HepG2 (cell line): ENCODE measurements around the gene RCAN2. TPM values are rescaled to one million over a fixed set of nuclear protein-coding genes. Genes with fewer than 3 reads are reported as not detected.

ENCODE experiments used
- ATAC-seq: fragments of 200-7000 bp; cut with Tn5 transposase; 3 replicates; pipeline ENCODE4 v1.9.1; 2020; ENCODE audit warnings: mild to moderate bottlenecking, moderate library complexity
- BruUV-seq: library from RNA; stranded (reverse); fragments of 400-500 nt; replicated peaks from 2 replicates; lab custom pipeline; 2021; lab: Mats Ljungman, UMichigan
- CTCF ChIA-PET: fragments of 300-600 bp; formaldehyde crosslinking; extraction: SDS; loops from one replicate; lab custom pipeline; 2021; ENCODE audit warnings: low total read pairs, inconsistent platforms, low intra/inter-chr PET ratio; lab: Yijun Ruan, JAX
- POLR2A ChIA-PET: fragments of 350-600 bp; sonication (Branson Sonifier 250); formaldehyde crosslinking; loops from one replicate; lab custom pipeline; 2020; ENCODE audit warnings: antibody characterized with exemption, inconsistent platforms; lab: Yijun Ruan, JAX
- DNase-seq: peaks from one replicate; pipeline ENCODE4 v3.0.0-alpha.2; 2015; ENCODE audit warnings: low spot score
- FAIRE-seq: peaks from 3 replicates; lab custom pipeline; 2011; peaks lifted over from hg19 to GRCh38; lab: Jason Lieb, UNC
- H2AFZ ChIP-seq: one replicate; pipeline ENCODE4 v1.6.1; 2011; ENCODE audit warnings: low read length, inconsistent platforms
- H3K27ac ChIP-seq: fragments of 300-600 bp; 3 replicates; pipeline ENCODE4 v1.8.0; 2011; ENCODE audit warnings: mixed run types, mild to moderate bottlenecking, mixed read lengths, low read length, inconsistent platforms; ENCODE audit not compliant: insufficient read depth; ENCODE audit errors: extremely low read length
- H3K27me3 ChIP-seq, 2 experiments: fragments of 200-600 bp in 1 of 2; 2 replicates in 1 of 2; 3 replicates in 1 of 2; pipeline versions ENCODE4 v1.6.0 to v1.8.0; 2011; ENCODE audit warnings: low read length in 2 of 2, mild to moderate bottlenecking in 2 of 2, moderate library complexity in 2 of 2, inconsistent platforms in 1 of 2; ENCODE audit not compliant: insufficient read depth in 2 of 2, control insufficient read depth in 1 of 2
- H3K36me3 ChIP-seq, 2 experiments: fragments of 200-600 bp in 1 of 2; replicated peaks in 1 of 2; 2 replicates in 1 of 2; 3 replicates in 1 of 2; pipeline versions ENCODE4 v1.5.1 to v1.8.0; 2011; ENCODE audit warnings: low read length in 2 of 2, inconsistent platforms in 1 of 2; ENCODE audit not compliant: insufficient read depth in 2 of 2, control insufficient read depth in 1 of 2
- H3K4me1 ChIP-seq: 2 replicates; pipeline ENCODE4 v1.5.1; 2012; ENCODE audit warnings: low read length, inconsistent platforms; ENCODE audit not compliant: insufficient read depth
- H3K4me2 ChIP-seq: 2 replicates; pipeline ENCODE4 v1.6.0; 2011; ENCODE audit warnings: low read depth, low read length, inconsistent platforms
- H3K4me3 ChIP-seq, 3 experiments: fragments of 200-600 bp in 1 of 3; sonication (generic), shearing (Covaris generic) in 1 of 3; replicated peaks in 1 of 3; 2 replicates each; pipeline ENCODE4 v1.5.1; 2011 to 2016; ENCODE audit warnings: low read length in 3 of 3, inconsistent platforms in 2 of 3, low read depth in 2 of 3, mild to moderate bottlenecking in 2 of 3, control low read depth in 1 of 3, mixed read lengths in 1 of 3; ENCODE audit not compliant: insufficient read depth in 1 of 3
- H3K79me2 ChIP-seq: one replicate; pipeline ENCODE4 v1.6.1; 2011; ENCODE audit warnings: low read length, inconsistent platforms; ENCODE audit not compliant: insufficient read depth
- H3K9ac ChIP-seq: 2 replicates; pipeline ENCODE4 v1.6.0; 2011; ENCODE audit warnings: mild to moderate bottlenecking, low read depth, low read length, inconsistent platforms; ENCODE audit not compliant: insufficient read depth
- H3K9me3 ChIP-seq: 2 replicates; pipeline ENCODE4 v1.5.1; 2012; ENCODE audit warnings: mild to moderate bottlenecking, low read length
- H4K20me1 ChIP-seq: 2 replicates; pipeline ENCODE4 v1.6.0; 2011; ENCODE audit warnings: inconsistent platforms, mild to moderate bottlenecking, low read length, moderate library complexity; ENCODE audit not compliant: insufficient read depth
- GABPB1 ChIP-seq: IDR thresholded peaks from 2 replicates; pipeline ENCODE4 v1.6.1; 2016; ENCODE audit warnings: mild to moderate bottlenecking, missing genetic modification reagents, moderate library complexity, missing compliant biosample characterization
- RCOR2 ChIP-seq: IDR thresholded peaks from 2 replicates; pipeline ENCODE4 v1.6.1; 2016; ENCODE audit warnings: missing biosample characterization, missing genetic modification reagents
- SALL1 ChIP-seq: sonication (generic); formaldehyde crosslinking; IDR thresholded peaks from 2 replicates; pipeline ENCODE4 v1.8.0; 2022; ENCODE audit warnings: mild to moderate bottlenecking, missing genetic modification reagents
- THYN1 ChIP-seq: sonication (generic); formaldehyde crosslinking; IDR thresholded peaks from 2 replicates; pipeline ENCODE4 v1.8.1; 2023; ENCODE audit warnings: low read depth, mild to moderate bottlenecking, moderate library complexity, missing genetic modification reagents, borderline replicate concordance
- ZFP90 ChIP-seq: sonication (generic); formaldehyde crosslinking; IDR thresholded peaks from 2 replicates; pipeline ENCODE4 v1.8.0; 2022; ENCODE audit warnings: missing genetic modification reagents, mild to moderate bottlenecking, inconsistent platforms, borderline replicate concordance
- ZNF451 ChIP-seq: sonication (generic); formaldehyde crosslinking; IDR thresholded peaks from 2 replicates; pipeline ENCODE4 v1.5.0; 2020; ENCODE audit warnings: mild to moderate bottlenecking, missing genetic modification reagents
- ZNF746 ChIP-seq: sonication (generic); formaldehyde crosslinking; IDR thresholded peaks from 2 replicates; pipeline ENCODE4 v1.8.0; 2022; ENCODE audit warnings: mild to moderate bottlenecking, missing genetic modification reagents
- ZNF788 ChIP-seq: sonication (generic); formaldehyde crosslinking; IDR thresholded peaks from 2 replicates; pipeline ENCODE4 v1.5.0; 2020; ENCODE audit warnings: mild to moderate bottlenecking, missing genetic modification reagents, borderline replicate concordance
- WGBS: methylation state at CpG from one replicate; pipeline ENCODE4 v1.1.6; 2017; ENCODE audit warnings: low lambda C conversion rate; 5-methylcytosine and 5-hydroxymethylcytosine counted together
- in situ Hi-C: cut with HindIII; loops from 2 replicates; pipeline ENCODE4 v1.10.0; 2017; ENCODE audit warnings: low pct_unique_long_range_greater_than_20kb; ENCODE audit not compliant: extremely low pct_ligation_motif_present
- intact Hi-C: fragments of 100-400 bp; cut with micrococcal nuclease; formaldehyde crosslinking; loops from one replicate; pipeline ENCODE4 v1.10.0; 2022; ENCODE audit not compliant: unreplicated experiment
- polyA plus RNA-seq, 8 experiments: library from polyadenylated mRNA; depleted of rRNA in 3 of 8; stranded (reverse) in 7 of 8; unstranded in 1 of 8; fragments of >200 nt; fragmentation: Illumina TruSeq in 4 of 8; extraction: Trizol in 4 of 8; gene quantifications; 2 replicates each; pipeline versions ENCODE4 v1.2.1 to v1.2.3, GENCODE V29; 2011 to 2016; ENCODE audit warnings: low read depth in 4 of 8, missing spikeins in 1 of 8, mixed read lengths in 1 of 8; ENCODE audit not compliant: insufficient read depth in 1 of 8
- total RNA-seq, 5 experiments: library from RNA; depleted of rRNA; stranded (reverse); fragments of >200 nt; fragmentation: Illumina TruSeq; extraction: Trizol; gene quantifications; 2 replicates each; pipeline ENCODE4 v1.2.3, GENCODE V29; 2016; ENCODE audit warnings: low read depth in 1 of 5
- TF ChIP-seq, protein P1 (sequence below): sonication (generic); formaldehyde crosslinking; IDR thresholded peaks from 2 replicates; pipeline ENCODE4 v1.4.0; 2020; ENCODE audit warnings: mild to moderate bottlenecking, missing genetic modification reagents, borderline replicate concordance
- TF ChIP-seq, protein P2 (sequence below): IDR thresholded peaks from 2 replicates; pipeline ENCODE4 v1.6.1; 2018; ENCODE audit warnings: missing genetic modification reagents

RCAN2 gene
- total and polyA plus RNA-seq, 2 of the 13 experiments (the other 11 are each of a cell fraction or from before 2014, with no cell fraction given), result not detected

DNA sequence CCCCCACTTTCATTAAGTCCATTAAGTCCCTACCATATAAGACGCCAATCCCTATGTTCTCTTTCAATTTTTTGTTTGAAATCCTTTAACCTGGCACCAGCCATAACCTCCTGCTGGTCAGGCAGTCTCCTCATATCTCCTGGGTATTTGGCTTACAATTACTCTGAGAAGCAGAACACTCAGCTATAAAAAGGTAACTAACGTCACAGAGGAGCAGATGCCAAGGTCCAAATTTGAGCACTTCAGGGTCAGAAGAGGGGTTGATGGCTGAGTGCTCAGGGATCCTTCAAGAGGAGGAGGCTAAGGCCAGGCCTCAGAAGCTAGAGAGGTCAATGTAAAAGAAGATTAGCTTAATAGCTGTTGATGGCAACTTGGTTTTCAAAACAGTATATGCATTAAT lies 22.3 kb upstream of the RCAN2 start:
- no peak overlapping the region for H3K9ac ChIP-seq
- no TSS peak for BruUV-seq
- no peak for ATAC-seq
- H3K4me1 ChIP-seq, result no peaks in the 10 kb centered on the region
- H3K27ac ChIP-seq, result no peak overlapping the region
- H3K9me3 ChIP-seq, result no peaks in the 10 kb centered on the region
- no peak for DNase-seq
- no peak for TF ChIP-seq SALL1 (CRISPR knock-in tag)
- TF ChIP-seq, protein P1, sequence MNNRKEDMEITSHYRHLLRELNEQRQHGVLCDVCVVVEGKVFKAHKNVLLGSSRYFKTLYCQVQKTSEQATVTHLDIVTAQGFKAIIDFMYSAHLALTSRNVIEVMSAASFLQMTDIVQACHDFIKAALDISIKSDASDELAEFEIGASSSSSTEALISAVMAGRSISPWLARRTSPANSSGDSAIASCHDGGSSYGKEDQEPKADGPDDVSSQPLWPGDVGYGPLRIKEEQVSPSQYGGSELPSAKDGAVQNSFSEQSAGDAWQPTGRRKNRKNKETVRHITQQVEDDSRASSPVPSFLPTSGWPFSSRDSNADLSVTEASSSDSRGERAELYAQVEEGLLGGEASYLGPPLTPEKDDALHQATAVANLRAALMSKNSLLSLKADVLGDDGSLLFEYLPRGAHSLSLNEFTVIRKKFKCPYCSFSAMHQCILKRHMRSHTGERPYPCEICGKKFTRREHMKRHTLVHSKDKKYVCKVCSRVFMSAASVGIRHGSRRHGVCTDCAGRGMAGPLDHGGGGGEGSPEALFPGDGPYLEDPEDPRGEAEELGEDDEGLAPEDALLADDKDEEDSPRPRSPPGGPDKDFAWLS (CRISPR knock-in tag), result no peak
- TF ChIP-seq, protein P2, sequence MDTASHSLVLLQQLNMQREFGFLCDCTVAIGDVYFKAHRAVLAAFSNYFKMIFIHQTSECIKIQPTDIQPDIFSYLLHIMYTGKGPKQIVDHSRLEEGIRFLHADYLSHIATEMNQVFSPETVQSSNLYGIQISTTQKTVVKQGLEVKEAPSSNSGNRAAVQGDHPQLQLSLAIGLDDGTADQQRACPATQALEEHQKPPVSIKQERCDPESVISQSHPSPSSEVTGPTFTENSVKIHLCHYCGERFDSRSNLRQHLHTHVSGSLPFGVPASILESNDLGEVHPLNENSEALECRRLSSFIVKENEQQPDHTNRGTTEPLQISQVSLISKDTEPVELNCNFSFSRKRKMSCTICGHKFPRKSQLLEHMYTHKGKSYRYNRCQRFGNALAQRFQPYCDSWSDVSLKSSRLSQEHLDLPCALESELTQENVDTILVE (CRISPR knock-in tag), result no peak
- no peak for TF ChIP-seq ZFP90 (CRISPR knock-in tag)
- no peak for TF ChIP-seq ZNF746 (CRISPR knock-in tag)
- no peak for TF ChIP-seq ZNF788 (CRISPR knock-in tag)
- no peak for TF ChIP-seq THYN1 (CRISPR knock-in tag)
- no peak for TF ChIP-seq RCOR2 (CRISPR knock-in tag)
- TF ChIP-seq GABPB1, result no peak
- TF ChIP-seq ZNF451, result no peak
- ChIA-PET CTCF (no interaction called here), POLR2A (no interaction called here)
- no peaks in the 10 kb centered on the region for H3K27me3 ChIP-seq
- H3K4me2 ChIP-seq, result no peak overlapping the region
- no peaks in the 10 kb centered on the region for H3K36me3 ChIP-seq
- intact Hi-C loops (no loop called here), in situ Hi-C loops (no loop called here)
- H3K79me2 ChIP-seq, result no peaks in the 10 kb centered on the region
- no peak overlapping the region for H2AFZ ChIP-seq
- H4K20me1 ChIP-seq, result no peaks in the 10 kb centered on the region
- 3% methylated on average over 2 of the region's 2 CpGs for WGBS
- no peak for FAIRE-seq
- no peak overlapping the region for H3K4me3 ChIP-seq
